GM19240 (cell line): ENCODE data around the gene APBB2.

Source experiments
- DNase-seq: peaks from one replicate; pipeline ENCODE4 v3.0.0; 2011; ENCODE audit warnings: low spot score; ENCODE audit not compliant: insufficient read length

Gene APBB2

GRCh38 chr4:41142376-41143310, 71.7 kb downstream of the APBB2 start:
- no peak for DNase-seq

DNA sequence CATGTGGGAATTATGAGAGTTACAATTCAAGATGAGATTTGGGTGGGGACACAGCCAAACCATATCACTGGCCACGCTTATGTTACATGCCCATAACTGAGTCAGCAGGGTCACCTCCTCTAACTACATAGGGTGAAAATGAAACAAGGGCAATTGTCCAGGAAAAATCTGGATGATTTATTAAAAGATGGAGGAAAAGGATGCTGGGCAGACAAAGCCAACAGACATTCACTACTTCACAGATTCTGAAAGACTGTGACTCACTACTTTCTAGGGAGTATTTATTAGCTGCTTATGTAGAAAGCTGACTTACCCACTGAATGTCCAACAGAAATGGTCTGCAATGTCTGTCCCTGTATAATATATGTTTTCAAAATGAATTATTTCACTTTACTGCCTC, 72.4 kb downstream of the APBB2 start:
- DNase-seq, result no peak

- no peak for DNase-seq
These were observed 73.9 kb downstream of the APBB2 start for GRCh38 chr4:41140410-41140809.

DNA sequence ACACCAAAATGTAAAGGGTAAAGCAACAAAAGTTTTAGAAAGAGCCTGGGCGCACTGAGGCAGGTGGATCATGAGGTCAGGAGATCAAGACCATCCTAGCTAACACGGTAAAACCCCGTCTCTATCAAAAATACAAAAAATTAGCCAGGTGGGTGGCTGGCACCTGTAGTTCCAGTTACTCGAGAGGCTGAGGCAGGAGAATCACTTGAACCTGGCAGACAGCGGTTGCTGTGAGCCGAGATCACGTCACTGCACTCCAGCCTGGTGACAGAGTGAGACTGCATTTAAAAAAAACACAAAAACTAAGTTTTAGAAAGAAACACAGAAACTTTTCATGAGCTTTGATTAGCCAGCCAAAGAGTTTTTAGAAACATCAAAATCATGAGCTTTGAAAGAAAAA, 76.5 kb downstream of the APBB2 start:
- no peak for DNase-seq

- no peak for DNase-seq
These were observed 77.9 kb downstream of the APBB2 start for GRCh38 chr4:41136456-41136855.

- DNase-seq, result no peak
These were observed 78.5 kb downstream of the APBB2 start for GRCh38 chr4:41135801-41136200.

- no peak for DNase-seq
These were observed 79.8 kb downstream of the APBB2 start for GRCh38 chr4:41134581-41134980.

- no peak for DNase-seq
These were observed 80.8 kb downstream of the APBB2 start for GRCh38 chr4:41133454-41134018.

DNA sequence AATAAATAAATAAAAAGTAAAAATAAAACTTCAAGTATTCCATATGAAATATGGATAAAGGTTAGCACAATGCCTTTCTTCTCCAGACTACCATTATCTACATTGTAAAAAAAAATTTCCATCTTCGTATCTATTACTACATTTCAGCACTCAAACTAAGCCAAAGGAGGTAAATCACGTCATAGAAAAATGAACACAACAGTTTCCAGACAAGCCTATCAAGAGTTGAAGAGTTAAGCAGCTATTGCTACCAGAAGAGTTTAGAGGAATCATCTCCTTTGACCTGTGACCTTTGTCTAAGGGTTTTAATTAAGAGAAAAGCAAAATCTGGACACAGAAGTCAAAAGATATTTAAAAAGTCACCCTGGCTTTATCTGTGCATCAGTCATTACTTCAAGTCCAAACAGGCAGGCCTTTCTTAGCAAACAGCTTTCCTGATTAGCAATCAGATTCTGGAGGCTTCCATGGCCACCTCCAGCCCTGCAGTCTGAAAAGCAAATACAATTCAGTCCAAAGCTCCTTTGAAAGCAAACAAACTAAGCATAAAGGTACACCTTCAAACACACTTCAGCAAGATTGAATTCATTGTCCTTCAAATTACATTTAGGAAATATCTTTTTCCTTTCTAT, 82.2 kb downstream of the APBB2 start:
- DNase-seq, result no peak

- no peak for DNase-seq
These were observed 84.4 kb downstream of the APBB2 start for GRCh38 chr4:41129936-41130440.

DNA sequence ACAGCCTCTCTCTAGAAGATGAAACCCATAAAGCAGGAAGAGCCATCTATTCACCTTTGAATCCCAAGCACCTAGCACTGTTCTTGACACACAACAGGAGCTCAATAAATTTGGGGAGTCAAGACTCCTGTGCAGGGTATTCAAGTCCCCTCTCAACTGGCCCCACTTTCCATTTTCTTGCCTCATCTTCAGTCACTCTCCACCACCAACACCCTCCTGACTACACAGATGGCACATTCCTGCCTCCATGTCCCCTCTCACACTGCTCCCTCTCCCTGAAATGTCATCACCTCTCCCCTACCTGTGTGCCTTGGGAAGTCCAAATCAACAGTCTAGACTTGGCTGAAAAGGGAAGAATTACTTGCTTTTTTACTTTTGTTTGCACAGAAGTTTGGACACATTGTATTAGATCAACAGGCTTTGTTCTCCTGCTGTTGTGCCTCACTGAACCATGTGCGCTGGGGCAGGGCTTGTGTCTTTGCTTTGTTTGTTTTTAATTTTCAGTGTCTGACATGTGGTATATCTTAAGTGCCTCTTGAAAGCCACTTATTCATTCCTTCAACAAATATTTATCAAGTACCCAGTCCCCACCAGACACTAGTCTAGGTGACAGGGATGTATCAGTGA, 85.1 kb downstream of the APBB2 start:
- no peak for DNase-seq

- no peak for DNase-seq
These were observed 88.6 kb downstream of the APBB2 start for GRCh38 chr4:41125558-41126311.

DNA sequence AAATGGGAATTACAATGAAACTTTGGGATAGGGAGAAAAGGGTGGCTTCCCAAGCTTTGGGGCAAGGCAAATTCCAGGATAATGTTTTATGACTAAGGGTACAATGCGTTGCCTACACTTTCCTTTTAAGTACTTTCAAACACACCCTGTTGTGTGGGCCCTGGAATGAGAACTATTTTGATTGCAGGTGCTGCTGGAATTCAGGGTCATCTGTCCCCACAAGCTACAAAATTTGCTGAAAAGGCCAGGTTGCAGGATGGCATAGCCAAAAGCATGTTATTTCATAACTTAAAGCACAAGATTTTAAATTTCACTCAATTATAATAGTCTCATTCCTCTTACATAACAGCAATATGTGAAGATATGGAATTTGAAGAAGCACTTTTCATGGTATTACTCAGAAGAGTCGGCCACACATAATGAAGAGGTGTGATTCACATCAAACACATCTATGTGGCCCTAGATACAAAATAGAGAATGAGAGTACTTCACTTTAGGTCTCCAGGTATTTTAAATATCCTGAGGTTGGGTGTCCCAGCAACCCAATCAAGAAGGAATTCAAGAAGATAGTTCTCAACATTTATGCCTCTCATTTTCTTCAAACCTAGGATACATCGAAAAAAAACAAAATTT, 89.3 kb downstream of the APBB2 start:
- no peak for DNase-seq

- no peak for DNase-seq
These were observed 91.6 kb downstream of the APBB2 start for GRCh38 chr4:41122775-41123174.

- DNase-seq, result no peak
These were observed 92.0 kb downstream of the APBB2 start for GRCh38 chr4:41122309-41122708.

- DNase-seq, result no peak
These were observed 92.4 kb downstream of the APBB2 start for GRCh38 chr4:41121906-41122305.

- no peak for DNase-seq
These were observed 93.8 kb downstream of the APBB2 start for GRCh38 chr4:41120297-41121217.

GRCh38 chr4:41119867-41120295, 94.5 kb downstream of the APBB2 start:
- no peak for DNase-seq

- no peak for DNase-seq
These were observed 102.6 kb downstream of the APBB2 start for GRCh38 chr4:41111791-41112190.
